Uterus (tissue), 2 donors: ENCODE measurements around the gene SMAD4.

Experiments used
- CTCF ChIP-seq, 4 experiments: fragments of 200-600 bp in 2 of 4; fragments of 450-650 bp in 2 of 4; sonication (generic) in 2 of 4; IDR thresholded peaks; one replicate each; pipeline ENCODE4 v1.5.1; 2016 to 2019; ENCODE audit warnings: antibody characterized with exemption in 4 of 4, mild to moderate bottlenecking in 2 of 4, moderate library complexity in 1 of 4
- POLR2A ChIP-seq, 2 donors: fragments of 450-650 bp; IDR thresholded peaks; one replicate each; pipeline ENCODE4 v1.6.1; 2016; ENCODE audit warnings: antibody characterized with exemption in 2 of 2, mild to moderate bottlenecking in 1 of 2, moderate library complexity in 1 of 2

DNA sequence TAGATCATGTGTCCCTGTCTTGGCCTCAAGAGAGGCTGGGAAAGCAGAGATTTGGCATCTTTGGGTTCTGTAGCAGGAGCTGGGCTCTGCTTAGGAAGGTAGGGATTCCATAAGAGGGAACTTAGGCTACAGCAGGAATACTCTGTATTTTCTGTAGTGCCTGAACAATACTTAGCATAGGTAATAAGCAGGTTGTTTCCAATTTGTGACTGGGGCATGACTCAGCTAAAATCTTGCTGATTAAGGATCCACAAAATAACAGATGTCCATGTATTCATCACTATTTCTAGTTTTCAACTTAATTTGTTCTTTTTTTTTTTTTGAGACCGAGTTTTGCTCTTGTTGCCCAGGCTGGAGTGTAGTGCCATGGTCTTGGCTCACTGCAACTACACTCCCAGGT lies 68.5 kb downstream of the SMAD4 start:
- TF ChIP-seq CTCF (IDR thresholded peaks at IDR 0.05): no peak
- TF ChIP-seq POLR2A (IDR thresholded peaks at IDR 0.05): no peak
